Endothelial cell of umbilical vein (primary cell): ENCODE measurements around the gene B4GALT5. TPM values are rescaled to one million over a fixed set of nuclear protein-coding genes. Genes with fewer than 3 reads are reported as not detected.

Experiments used
- BruUV-seq: library from RNA; stranded (reverse); fragments of 400-500 nt; replicated peaks from 2 replicates; lab custom pipeline; 2021; lab: Mats Ljungman, UMichigan
- CTCF ChIA-PET: fragments of 300-600, 350-600 bp; sonication (Branson Sonifier 250); formaldehyde crosslinking; loops from one replicate; lab custom pipeline; 2021; ENCODE audit warnings: antibody characterized with exemption, inconsistent platforms; lab: Charles Lee
- POLR2A ChIA-PET: fragments of 300-600, 350-600 bp; sonication (Branson Sonifier 250); formaldehyde crosslinking; loops from one replicate; lab custom pipeline; 2021; ENCODE audit warnings: antibody characterized with exemption, inconsistent platforms; lab: Charles Lee
- DNase-seq: peaks from one replicate; pipeline ENCODE4 v3.0.0-alpha.2; 2011; ENCODE audit warnings: low read depth, low spot score
- FAIRE-seq: peaks from 2 replicates; lab custom pipeline; 2011; peaks lifted over from hg19 to GRCh38; lab: Jason Lieb, UNC
- H2AFZ ChIP-seq: 2 replicates; pipeline ENCODE4 v1.6.0; 2012; ENCODE audit warnings: low read depth, low read length, control low read depth, inconsistent platforms
- H3K27ac ChIP-seq: 2 replicates; pipeline ENCODE4 v1.5.1; 2011; ENCODE audit warnings: low read depth, mild to moderate bottlenecking, control low read depth, low read length, moderate library complexity; ENCODE audit not compliant: insufficient read depth
- H3K27me3 ChIP-seq, 2 experiments: 2 replicates each; pipeline versions ENCODE4 v1.6.0 to v1.6.1; 2011; ENCODE audit warnings: low read length in 2 of 2, mixed read lengths in 1 of 2; ENCODE audit not compliant: control insufficient read depth in 2 of 2, insufficient read depth in 2 of 2
- H3K36me3 ChIP-seq, 2 experiments: 2 replicates in 1 of 2; 3 replicates in 1 of 2; pipeline ENCODE4 v1.5.1; 2011; ENCODE audit warnings: low read length in 2 of 2, mild to moderate bottlenecking in 1 of 2, moderate library complexity in 1 of 2; ENCODE audit not compliant: control insufficient read depth in 2 of 2, insufficient read depth in 2 of 2; ENCODE audit errors: extremely low read depth in 1 of 2
- H3K4me1 ChIP-seq: 3 replicates; pipeline ENCODE4 v1.5.1; 2011; ENCODE audit warnings: mild to moderate bottlenecking, low read length; ENCODE audit not compliant: control insufficient read depth, insufficient read depth; ENCODE audit errors: extremely low read depth
- H3K4me2 ChIP-seq: 2 replicates; pipeline ENCODE4 v1.6.1; 2011; ENCODE audit warnings: low read length, control low read depth, mixed read lengths; ENCODE audit not compliant: insufficient read depth
- H3K4me3 ChIP-seq, 3 experiments: fragments of 200-600 bp in 1 of 3; sonication (generic), shearing (Covaris generic) in 1 of 3; replicated peaks in 1 of 3; 2 replicates each; pipeline ENCODE4 v1.5.1; 2011 to 2016; ENCODE audit warnings: control low read depth in 3 of 3, low read length in 3 of 3, mild to moderate bottlenecking in 2 of 3, inconsistent platforms in 1 of 3, low read depth in 1 of 3, moderate library complexity in 1 of 3; ENCODE audit not compliant: insufficient read depth in 1 of 3
- H3K79me2 ChIP-seq: 2 replicates; pipeline ENCODE4 v1.6.0; 2012; ENCODE audit warnings: low read length, inconsistent platforms; ENCODE audit not compliant: control insufficient read depth, insufficient read depth
- H3K9ac ChIP-seq: replicated peaks from 2 replicates; pipeline ENCODE3; 2011; ENCODE audit warnings: low read length, control low read depth; ENCODE audit not compliant: insufficient read depth; ENCODE audit errors: extremely low read depth
- H3K9me1 ChIP-seq: replicated peaks from 3 replicates; pipeline ENCODE4 v1.6.0; 2011; ENCODE audit warnings: mild to moderate bottlenecking, low read length; ENCODE audit not compliant: control insufficient read depth, insufficient read depth; ENCODE audit errors: extremely low read depth
- H3K9me3 ChIP-seq: replicated peaks from 2 replicates; pipeline ENCODE4 v1.5.1; 2012; ENCODE audit warnings: low read length, inconsistent platforms; ENCODE audit not compliant: control insufficient read depth, insufficient read depth
- H4K20me1 ChIP-seq: replicated peaks from 2 replicates; pipeline ENCODE3; 2011; ENCODE audit warnings: mild to moderate bottlenecking, low read length; ENCODE audit not compliant: control insufficient read depth, insufficient read depth; ENCODE audit errors: extremely low read depth
- EZH2 ChIP-seq: IDR thresholded peaks from 2 replicates; pipeline ENCODE4 v1.6.1; 2012; ENCODE audit warnings: borderline replicate concordance, low read depth, mild to moderate bottlenecking, moderate library complexity, low read length, inconsistent platforms; ENCODE audit not compliant: severe bottlenecking
- FOS ChIP-seq: IDR thresholded peaks from 2 replicates; pipeline ENCODE4 v1.6.1; 2011; ENCODE audit warnings: mild to moderate bottlenecking, low read length, moderate library complexity, borderline replicate concordance; ENCODE audit not compliant: insufficient read depth
- GATA2 ChIP-seq: IDR thresholded peaks from 2 replicates; pipeline ENCODE4 v1.7.0; 2011; ENCODE audit warnings: low read depth, mild to moderate bottlenecking, moderate library complexity, mixed read lengths, low read length; ENCODE audit not compliant: insufficient read length, insufficient read depth
- JUN ChIP-seq: IDR thresholded peaks from 2 replicates; pipeline ENCODE4 v1.6.1; 2011; ENCODE audit warnings: borderline replicate concordance, low read depth; ENCODE audit not compliant: insufficient read length, insufficient read depth
- MYC ChIP-seq: IDR thresholded peaks from one replicate; pipeline ENCODE4 v1.6.1; 2011; ENCODE audit warnings: mild to moderate bottlenecking, low read depth, low read length
- POLR2A ChIP-seq: IDR thresholded peaks from 2 replicates; pipeline ENCODE4 v1.6.1; 2012; ENCODE audit warnings: low read depth, mild to moderate bottlenecking, control low read depth, low read length
- POLR2AphosphoS5 ChIP-seq: IDR thresholded peaks from 2 replicates; pipeline ENCODE4 v1.6.1; 2012; ENCODE audit warnings: low read depth, mild to moderate bottlenecking, control low read depth, low read length, moderate library complexity; ENCODE audit not compliant: insufficient read depth
- dilution Hi-C: fragments of 300-500 bp; cut with MboI; formaldehyde crosslinking; loops from one replicate; pipeline ENCODE4 v1.15.0; 2019; ENCODE audit warnings: low sequenced_read_pairs; ENCODE audit not compliant: extremely low pct_ligation_motif_present
- intact Hi-C: fragments of 100-400 bp; cut with micrococcal nuclease; formaldehyde crosslinking; loops from one replicate; pipeline ENCODE4 v1.10.0; 2022
- polyA plus RNA-seq, 4 experiments: library from polyadenylated mRNA; depleted of rRNA in 3 of 4; stranded (reverse) in 3 of 4; unstranded in 1 of 4; fragments of >200 nt; gene quantifications; 2 replicates each; pipeline versions ENCODE4 v1.2.1 to v1.2.3, GENCODE V29; 2011 to 2012; ENCODE audit warnings: missing spikeins in 1 of 4
- total RNA-seq: library from RNA; stranded (reverse); gene quantifications from 2 replicates; pipeline ENCODE4 v1.2.3, GENCODE V29; 2021
- TF ChIP-seq, protein P1 (sequence below), 2 donors: IDR thresholded peaks; 1 replicate in 1 of 2; 2 replicates in 1 of 2; pipeline ENCODE4 v1.5.1; 2011; ENCODE audit warnings: low read length in 2 of 2, mild to moderate bottlenecking in 2 of 2, moderate library complexity in 2 of 2, control low read depth in 1 of 2, inconsistent platforms in 1 of 2, low read depth in 1 of 2; ENCODE audit not compliant: insufficient read depth in 1 of 2; ENCODE audit errors: extremely low read depth in 1 of 2
- TF ChIP-seq, protein P2 (sequence below): IDR thresholded peaks from 2 replicates; pipeline ENCODE4 v1.6.1; 2011; ENCODE audit not compliant: insufficient read depth, insufficient read length

B4GALT5 gene
- total and polyA plus RNA-seq, 2 donors (not counting 3 experiments of a cell fraction or from before 2014, with no cell fraction given) = 54.4 to 70.1 TPM

DNA sequence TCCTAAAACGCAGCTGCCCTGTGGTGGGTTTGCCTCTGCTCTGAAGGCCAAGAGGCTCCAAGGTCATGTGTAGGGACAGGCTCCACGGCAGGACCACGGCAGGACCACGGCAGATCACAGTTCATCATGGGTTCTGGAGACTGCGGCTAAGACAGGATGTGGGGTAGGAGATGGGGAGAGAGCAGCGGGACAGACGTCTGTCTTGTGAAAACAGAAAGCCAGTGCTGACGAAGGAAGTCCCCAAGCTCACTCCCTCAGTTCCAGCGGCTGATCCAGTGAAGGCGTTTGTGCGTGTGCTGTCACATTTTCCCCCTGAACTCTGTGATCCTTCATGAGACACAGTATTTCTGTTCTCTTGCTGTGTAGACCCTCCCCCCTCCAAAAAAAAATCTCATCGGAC lies 77.8 kb downstream of the B4GALT5 start:
- ChIA-PET CTCF (no interaction called here), POLR2A (no interaction called here)
- no peak overlapping the region for H3K4me2 ChIP-seq
- intact Hi-C loops (no loop called here), dilution Hi-C loops (no loop called here)
- H3K9ac ChIP-seq = no peak overlapping the region
- TF ChIP-seq, protein P1, sequence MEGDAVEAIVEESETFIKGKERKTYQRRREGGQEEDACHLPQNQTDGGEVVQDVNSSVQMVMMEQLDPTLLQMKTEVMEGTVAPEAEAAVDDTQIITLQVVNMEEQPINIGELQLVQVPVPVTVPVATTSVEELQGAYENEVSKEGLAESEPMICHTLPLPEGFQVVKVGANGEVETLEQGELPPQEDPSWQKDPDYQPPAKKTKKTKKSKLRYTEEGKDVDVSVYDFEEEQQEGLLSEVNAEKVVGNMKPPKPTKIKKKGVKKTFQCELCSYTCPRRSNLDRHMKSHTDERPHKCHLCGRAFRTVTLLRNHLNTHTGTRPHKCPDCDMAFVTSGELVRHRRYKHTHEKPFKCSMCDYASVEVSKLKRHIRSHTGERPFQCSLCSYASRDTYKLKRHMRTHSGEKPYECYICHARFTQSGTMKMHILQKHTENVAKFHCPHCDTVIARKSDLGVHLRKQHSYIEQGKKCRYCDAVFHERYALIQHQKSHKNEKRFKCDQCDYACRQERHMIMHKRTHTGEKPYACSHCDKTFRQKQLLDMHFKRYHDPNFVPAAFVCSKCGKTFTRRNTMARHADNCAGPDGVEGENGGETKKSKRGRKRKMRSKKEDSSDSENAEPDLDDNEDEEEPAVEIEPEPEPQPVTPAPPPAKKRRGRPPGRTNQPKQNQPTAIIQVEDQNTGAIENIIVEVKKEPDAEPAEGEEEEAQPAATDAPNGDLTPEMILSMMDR (IDR thresholded peaks at IDR 0.05; ENCODE audit: extremely low read depth in 1 of 2, insufficient read depth in 1 of 2, low read depth in 1 of 2, low read length in 2 of 2) = no peak
- TF ChIP-seq GATA2 (no peak), POLR2A (no peak), EZH2 (no peak), JUN (no peak), POLR2AphosphoS5 (no peak), MYC (no peak), FOS (no peak)
- TF ChIP-seq, protein P2, sequence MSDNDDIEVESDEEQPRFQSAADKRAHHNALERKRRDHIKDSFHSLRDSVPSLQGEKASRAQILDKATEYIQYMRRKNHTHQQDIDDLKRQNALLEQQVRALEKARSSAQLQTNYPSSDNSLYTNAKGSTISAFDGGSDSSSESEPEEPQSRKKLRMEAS = no peak
- no peak overlapping the region for H3K4me3 ChIP-seq
- no peaks in the 10 kb centered on the region for H3K79me2 ChIP-seq
- BruUV-seq = no TSS peak
- no peaks in the 10 kb centered on the region for H3K9me1 ChIP-seq
- H3K27me3 ChIP-seq = no peaks in the 10 kb centered on the region
- no peaks in the 10 kb centered on the region for H3K4me1 ChIP-seq
- peaks cover 17 to 32% of the 10 kb centered on the region in 2 experiments for H3K36me3 ChIP-seq
- no peaks in the 10 kb centered on the region for H3K9me3 ChIP-seq
- no peak for FAIRE-seq
- H2AFZ ChIP-seq = no peak overlapping the region
- H4K20me1 ChIP-seq = no peaks in the 10 kb centered on the region
- no peak for DNase-seq
- H3K27ac ChIP-seq = no peak overlapping the region
